ENCODE measurements around the gene CD180.

GRCh38 chr5:67139030-67139429 is 57.6 kb downstream of the CD180 start:
- TF ChIP-seq CTCF (IDR thresholded peaks at IDR 0.05; ENCODE audit: insufficient read depth, low read length) = no peak
- TF ChIP-seq POLR2AphosphoS5 (IDR thresholded peaks at IDR 0.05; ENCODE audit: low read depth) = no peak

Measured in HL-60 (cell line).